Hematopoietic multipotent progenitor cell treated with erythropoietin and hydrocortisone succinate and interleukin-3 and kit ligand, for 8 days (in vitro differentiated cells): ENCODE data around the gene CLEC10A.
"Not testable (repeated sequence)": the region's sequence is repeated elsewhere in the genome, so short reads cannot be mapped to it uniquely, and the experiment has no call there.

ENCODE experiments used
- DNase-seq: peaks from one replicate; pipeline ENCODE4 v3.0.0-alpha.2; 2015

CLEC10A gene

GRCh38 chr17:7079581-7080455 lies at the start of gene CLEC10A:
Gene CLEC10A (minus strand): TSS chr17:7080251. CDS start chr17:7078812, 1,439 bp downstream.
- no peak for DNase-seq

- DNase-seq = no peak
Observed at GRCh38 chr17:7129311-7129710, 49.3 kb upstream of the CLEC10A start.

- no peak for DNase-seq
Observed at GRCh38 chr17:7128160-7128559, 48.1 kb upstream of the CLEC10A start.

- DNase-seq = not testable (repeated sequence)
Observed at GRCh38 chr17:7127501-7127900, 47.5 kb upstream of the CLEC10A start.

GRCh38 chr17:7126386-7126785 lies 46.3 kb upstream of the CLEC10A start:
- DNase-seq = not testable (repeated sequence)

GRCh38 chr17:7124923-7125322 lies 44.9 kb upstream of the CLEC10A start:
- no peak for DNase-seq

GRCh38 chr17:7123844-7124243 lies 43.8 kb upstream of the CLEC10A start:
- DNase-seq = no peak

- DNase-seq = no peak
Observed at GRCh38 chr17:7122381-7122780, 42.3 kb upstream of the CLEC10A start.

GRCh38 chr17:7120635-7121034 lies 40.6 kb upstream of the CLEC10A start:
- DNase-seq = not testable (repeated sequence)

GRCh38 chr17:7120123-7120522 lies 40.1 kb upstream of the CLEC10A start:
- DNase-seq = no peak

- DNase-seq = no peak
Observed at GRCh38 chr17:7119314-7119713, 39.3 kb upstream of the CLEC10A start.

- no peak for DNase-seq
Observed at GRCh38 chr17:7114875-7115614, 35.0 kb upstream of the CLEC10A start.

- DNase-seq = no peak
Observed at GRCh38 chr17:7114241-7114874, 34.3 kb upstream of the CLEC10A start, which contains the start of gene ASGR2. Gene ASGR2 (minus strand): TSS chr17:7114822. CDS start chr17:7114240, 582 bp downstream.

- DNase-seq = no peak
Observed at GRCh38 chr17:7113273-7114071, 33.4 kb upstream of the CLEC10A start.

- no peak for DNase-seq
Observed at GRCh38 chr17:7112510-7113108, 32.6 kb upstream of the CLEC10A start.

GRCh38 chr17:7111784-7112509 lies 31.9 kb upstream of the CLEC10A start:
- no peak for DNase-seq

- no peak for DNase-seq
Observed at GRCh38 chr17:7110617-7111306, 30.7 kb upstream of the CLEC10A start.

- no peak for DNase-seq
Observed at GRCh38 chr17:7109461-7110322, 29.6 kb upstream of the CLEC10A start.

- DNase-seq = no peak
Observed at GRCh38 chr17:7108981-7109380, 28.9 kb upstream of the CLEC10A start.

GRCh38 chr17:7108560-7108925 lies 28.5 kb upstream of the CLEC10A start:
- DNase-seq = no peak
